DMS153 (cell line): ENCODE data around the gene KRT84.
"Not testable (repeated sequence)": the region's sequence is repeated elsewhere in the genome, so short reads cannot be mapped to it uniquely, and the experiment has no call there.

Experiments used
- DNase-seq: peaks from one replicate; lab custom pipeline; 2025; lab: John Stamatoyannopoulos, UW

The KRT84 gene

GRCh38 chr12:52359621-52360061 is 25.8 kb downstream of the KRT84 start:
- DNase-seq, result no peak

GRCh38 chr12:52358575-52359350 is 26.7 kb downstream of the KRT84 start:
- DNase-seq, result no peak

DNA sequence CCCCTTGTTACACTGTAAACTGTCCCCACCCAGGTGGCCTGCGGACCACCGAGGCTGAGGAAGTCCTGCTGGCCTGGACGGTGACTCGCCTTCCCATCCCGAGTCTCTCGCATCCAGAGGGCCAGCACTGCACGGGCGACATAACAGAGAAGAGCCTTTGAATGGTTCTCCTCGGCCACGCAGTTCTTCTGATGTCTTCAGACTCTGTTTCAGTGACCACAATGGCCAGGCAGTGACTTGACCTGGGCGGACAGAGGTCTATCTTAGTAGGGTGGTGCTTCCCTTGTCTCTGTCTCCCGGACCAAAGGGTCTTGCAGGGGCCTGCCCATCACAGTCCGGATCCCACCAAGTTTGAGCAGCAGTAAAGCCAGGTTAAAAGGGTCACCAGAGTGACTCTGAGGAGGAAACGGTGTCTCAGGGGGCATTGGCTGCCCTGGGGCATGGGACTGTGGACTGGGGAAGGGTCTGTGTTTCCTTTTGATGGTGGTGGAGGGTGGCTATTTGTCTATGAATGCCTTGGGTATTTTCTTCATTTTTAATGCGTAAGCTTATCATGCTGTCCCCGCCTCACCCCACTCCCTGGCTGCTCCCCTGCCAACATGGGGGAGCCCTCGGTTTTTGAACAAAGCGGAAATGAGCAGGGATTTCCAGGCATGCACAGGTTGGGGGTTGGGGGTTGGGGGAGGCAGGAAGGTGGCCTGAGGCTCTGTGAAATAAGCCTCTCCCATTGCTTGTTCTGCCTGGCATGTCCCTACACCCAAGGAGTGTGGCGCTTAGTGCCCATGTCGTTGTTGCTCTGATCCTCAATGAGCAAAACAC is 28.5 kb downstream of the KRT84 start:
- no peak for DNase-seq

GRCh38 chr12:52356031-52356761 is 29.3 kb downstream of the KRT84 start:
- no peak for DNase-seq

GRCh38 chr12:52355176-52355575 is 30.3 kb downstream of the KRT84 start:
- DNase-seq, result no peak

GRCh38 chr12:52354200-52354599 is 31.3 kb downstream of the KRT84 start:
- DNase-seq, result no peak

DNA sequence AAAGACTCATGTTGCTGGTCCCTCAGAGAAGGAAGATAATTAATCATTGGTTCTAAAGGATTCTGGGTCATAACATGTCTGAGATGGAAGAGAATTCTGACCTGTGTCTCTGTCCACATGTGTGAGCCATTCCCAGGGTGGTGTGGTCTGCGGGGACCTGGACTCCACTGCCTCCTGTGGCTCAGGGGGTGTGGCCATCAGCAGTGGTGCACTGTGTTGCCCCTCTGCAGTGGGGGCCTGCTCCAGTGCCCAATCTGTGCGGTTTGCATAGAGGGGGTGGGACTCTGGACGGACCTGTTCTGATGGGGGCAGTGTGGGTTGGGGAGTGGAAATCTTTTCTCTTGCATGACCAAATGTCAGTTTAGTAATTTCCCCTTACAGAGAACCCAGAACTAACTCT is 31.7 kb downstream of the KRT84 start:
- no peak for DNase-seq

DNA sequence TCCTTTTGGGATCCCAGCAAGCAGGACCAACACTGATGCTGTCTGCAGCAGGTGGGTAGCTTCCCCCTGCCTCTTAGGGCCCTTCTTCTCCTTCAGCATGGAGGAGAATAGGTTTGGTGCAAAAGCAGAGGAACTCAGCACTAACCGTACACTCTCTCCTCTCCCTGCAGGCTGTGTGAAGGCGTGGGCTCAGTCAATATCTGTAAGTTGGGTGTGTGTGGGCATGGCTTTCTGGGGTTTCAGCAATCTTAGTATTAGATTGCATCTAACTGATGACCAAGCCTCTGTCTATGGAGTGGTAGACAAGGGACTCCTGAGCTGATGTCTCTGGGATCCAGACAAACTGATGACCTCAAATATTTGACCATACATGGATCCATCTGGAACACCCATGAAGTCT is 32.5 kb downstream of the KRT84 start:
- DNase-seq, result no peak

DNA sequence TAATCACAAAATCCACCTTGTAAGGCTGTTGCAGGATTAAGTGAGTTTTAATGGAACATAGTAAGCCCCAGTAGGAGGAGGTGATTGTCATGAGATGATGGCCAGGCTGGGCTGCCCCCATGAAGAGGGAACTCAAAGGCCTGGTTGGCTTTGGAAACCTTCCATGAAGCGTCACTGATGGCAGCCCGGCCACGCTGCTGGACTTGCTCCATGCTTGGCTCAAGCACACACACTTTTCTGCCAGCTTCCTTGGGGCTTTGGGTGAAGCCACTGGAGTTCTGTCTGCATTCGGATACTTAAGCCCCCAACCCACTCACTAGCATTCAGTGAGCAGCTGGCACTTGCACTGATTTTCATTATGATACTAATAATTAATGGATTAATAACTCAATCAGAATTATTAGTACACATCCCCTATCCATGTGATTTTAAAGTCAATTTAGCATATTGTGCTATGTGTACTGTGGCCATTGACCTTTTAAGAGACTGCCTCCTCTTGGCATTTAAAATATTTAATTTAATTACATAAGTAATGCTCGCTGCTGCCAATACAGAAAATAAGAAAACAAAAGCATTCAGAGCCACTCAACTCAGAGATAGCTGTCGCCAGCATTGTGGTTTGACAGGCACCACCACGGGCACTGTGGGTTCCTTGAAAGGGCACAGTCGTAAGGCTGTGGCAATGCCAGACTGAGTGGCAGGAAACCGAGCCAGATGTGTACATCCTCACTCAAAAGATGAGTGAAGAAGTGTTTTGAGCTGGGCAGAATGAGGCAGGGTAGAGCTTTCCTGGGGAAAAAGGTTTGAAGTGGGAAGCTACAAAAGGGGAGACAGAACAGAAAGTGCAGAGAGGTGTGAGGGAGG is 34.0 kb downstream of the KRT84 start:
- DNase-seq, result no peak

GRCh38 chr12:52350786-52351185 is 34.7 kb downstream of the KRT84 start:
- no peak for DNase-seq

- DNase-seq, result no peak
Observed at GRCh38 chr12:52350021-52350620, 35.3 kb downstream of the KRT84 start.

DNA sequence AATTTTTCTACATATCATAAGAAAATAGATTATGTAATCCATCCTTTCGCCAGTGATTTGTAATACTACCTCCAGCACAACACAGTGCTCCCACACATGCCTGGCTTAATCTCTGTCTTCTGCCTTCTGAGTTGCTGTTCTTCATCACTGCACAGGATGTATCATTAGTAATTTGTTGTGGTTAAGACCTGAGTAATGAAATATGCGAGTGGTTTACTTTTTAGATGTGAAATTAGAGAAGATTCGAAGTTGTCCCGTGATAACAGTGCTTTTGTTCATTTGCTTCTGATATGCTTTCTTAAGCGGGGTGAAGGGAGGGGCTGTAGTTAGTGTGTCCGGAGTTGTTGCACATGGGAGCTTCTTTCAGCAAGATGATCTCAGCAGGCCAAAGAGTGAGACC is 36.3 kb downstream of the KRT84 start:
- no peak for DNase-seq

GRCh38 chr12:52347551-52348510 is 37.6 kb downstream of the KRT84 start:
- DNase-seq, result no peak

DNA sequence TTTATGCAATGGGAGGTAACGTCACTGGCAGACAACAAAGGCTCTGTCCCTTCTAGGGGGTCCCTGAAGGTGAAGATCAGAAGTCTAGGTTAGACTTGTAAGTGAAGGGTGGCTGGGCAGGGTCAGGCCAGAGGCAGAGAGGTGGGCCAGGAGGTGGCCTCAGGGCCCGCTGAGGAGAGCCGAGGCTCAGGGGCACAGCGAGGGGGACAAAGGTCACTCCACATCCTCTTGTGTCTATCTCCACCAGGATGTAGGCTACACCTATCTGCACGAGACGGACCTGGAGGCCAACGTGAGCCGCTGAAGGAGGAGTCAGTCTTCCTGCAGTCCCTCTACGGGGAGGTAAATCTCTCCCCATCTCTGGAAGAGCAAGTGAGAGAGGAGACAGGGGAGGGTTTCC is 38.4 kb downstream of the KRT84 start:
- DNase-seq, result no peak

DNA sequence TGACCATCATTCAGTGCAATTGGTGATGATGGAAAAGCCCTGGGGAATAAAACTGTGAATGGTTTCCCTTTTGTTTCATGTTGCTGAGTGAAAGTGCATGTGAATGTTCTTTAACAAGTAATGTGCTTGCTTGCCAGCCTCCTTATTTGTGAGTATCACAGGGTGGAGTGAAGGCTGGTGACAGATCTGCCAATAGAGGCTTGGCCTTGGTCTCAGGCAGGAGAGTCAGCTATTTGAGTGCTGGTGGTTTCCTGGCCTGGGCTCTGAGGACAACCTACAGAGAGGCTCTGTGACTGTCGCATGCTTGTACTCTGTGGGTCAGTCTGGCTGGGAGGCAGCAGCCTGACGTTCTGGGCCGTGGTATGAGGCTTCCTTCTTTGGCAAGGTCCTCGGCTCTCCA is 38.9 kb downstream of the KRT84 start:
- no peak for DNase-seq

- DNase-seq, result not testable (repeated sequence)
Observed at GRCh38 chr12:52345041-52345440, 40.4 kb downstream of the KRT84 start.

DNA sequence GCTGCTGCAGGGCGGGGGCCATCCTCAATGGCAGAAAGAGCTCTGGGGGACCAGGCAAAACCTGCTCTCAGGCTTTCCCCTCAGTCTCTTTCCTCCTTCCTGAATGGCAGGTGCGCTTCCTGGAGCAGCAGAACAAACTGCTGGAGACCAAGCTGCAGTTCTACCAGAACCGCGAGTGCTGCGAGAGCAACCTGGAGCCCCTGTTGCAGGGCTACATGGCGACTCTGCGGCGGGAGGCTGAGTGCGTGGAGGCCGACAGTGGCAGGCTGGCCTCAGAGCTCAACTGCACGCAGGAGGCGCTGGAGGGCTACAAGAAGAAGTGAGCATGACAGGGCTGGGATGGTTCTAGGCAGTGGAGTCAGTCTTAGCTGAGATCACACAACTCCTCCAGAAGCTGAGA is 41.3 kb downstream of the KRT84 start:
- no peak for DNase-seq

- DNase-seq, result no peak
Observed at GRCh38 chr12:52343550-52343949, 41.9 kb downstream of the KRT84 start.

DNA sequence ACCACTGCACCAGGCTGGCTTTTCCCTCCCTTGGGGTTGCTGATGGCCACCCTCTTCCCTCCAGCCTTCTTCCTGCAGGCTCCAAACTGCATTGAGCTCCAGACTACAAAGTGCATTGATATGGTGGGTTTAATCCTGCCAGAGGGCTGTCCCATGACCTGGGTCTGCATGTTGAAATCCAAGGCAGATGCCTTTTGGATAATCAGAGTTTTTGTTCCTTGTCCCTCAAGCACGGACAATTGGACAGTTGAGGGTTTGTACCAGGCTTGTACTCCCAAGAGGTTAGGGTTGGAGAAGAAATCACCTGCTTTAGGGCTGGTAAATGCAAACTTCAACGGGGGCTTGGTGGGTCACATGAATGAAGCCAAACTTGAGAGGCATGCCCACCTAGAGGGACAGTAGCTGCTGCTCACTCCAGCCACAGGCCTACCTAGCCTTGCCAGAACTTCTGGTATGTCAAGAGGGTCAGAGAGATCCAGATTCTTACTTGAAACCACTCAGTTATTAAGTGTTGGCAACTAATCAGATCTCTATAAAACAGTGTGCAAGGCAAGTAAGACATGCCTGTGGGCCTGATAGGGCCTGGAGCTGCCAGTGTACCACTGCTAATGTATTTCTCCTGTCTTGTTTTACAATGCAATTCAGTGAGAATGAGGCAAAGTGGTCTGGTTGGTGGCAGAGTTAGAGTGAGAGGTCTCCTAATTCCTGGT is 42.5 kb downstream of the KRT84 start:
- DNase-seq, result no peak
